Measurements from ENCODE around the gene SQOR.
"Not testable (repeated sequence)": the region's sequence is repeated elsewhere in the genome, so short reads cannot be mapped to it uniquely, and the experiment has no call there.

Gene SQOR

GRCh38 chr15:45635191-45635638 is 386 bp downstream of the SQOR start:
- DNase-seq = no peak

- no peak for DNase-seq
Observed at GRCh38 chr15:45635763-45636292, 999 bp downstream of the SQOR start.

GRCh38 chr15:45637141-45637540 is 2.3 kb downstream of the SQOR start:
- DNase-seq = no peak

- DNase-seq = peak; percentile 56
Observed at GRCh38 chr15:45637552-45638033, 2.8 kb downstream of the SQOR start.

GRCh38 chr15:45640616-45641015 is 5.8 kb downstream of the SQOR start:
- DNase-seq = no peak

GRCh38 chr15:45641374-45641781 is 6.5 kb downstream of the SQOR start:
- DNase-seq = peak; percentile 28

GRCh38 chr15:45641999-45642932 is 7.4 kb downstream of the SQOR start:
- peak; percentile 34 for DNase-seq

GRCh38 chr15:45644437-45644836 is 9.6 kb downstream of the SQOR start:
- no peak for DNase-seq

GRCh38 chr15:45645026-45645980 is 10.5 kb downstream of the SQOR start:
- DNase-seq = no peak

- no peak for DNase-seq
Observed at GRCh38 chr15:45646220-45646619, 11.4 kb downstream of the SQOR start.

GRCh38 chr15:45647828-45648227 is 13.0 kb downstream of the SQOR start:
- no peak for DNase-seq

GRCh38 chr15:45648521-45649200 is 13.8 kb downstream of the SQOR start:
- DNase-seq = no peak

GRCh38 chr15:45650007-45650406 is 15.2 kb downstream of the SQOR start:
- not testable (repeated sequence) for DNase-seq

GRCh38 chr15:45650889-45651525 is 16.2 kb downstream of the SQOR start:
- DNase-seq = no peak

- no peak for DNase-seq
Observed at GRCh38 chr15:45653702-45654424, 19.0 kb downstream of the SQOR start.

- DNase-seq = no peak
Observed at GRCh38 chr15:45654749-45655148, 19.9 kb downstream of the SQOR start.

GRCh38 chr15:45657254-45657653 is 22.4 kb downstream of the SQOR start:
- DNase-seq = no peak

- DNase-seq = no peak
Observed at GRCh38 chr15:45657764-45658545, 23.1 kb downstream of the SQOR start.

GRCh38 chr15:45660231-45660979 is 25.6 kb downstream of the SQOR start:
- no peak for DNase-seq

GRCh38 chr15:45662375-45662774 is 27.5 kb downstream of the SQOR start:
- DNase-seq = no peak
